ENCODE results near the gene PXMP2.

The PXMP2 gene

DNA sequence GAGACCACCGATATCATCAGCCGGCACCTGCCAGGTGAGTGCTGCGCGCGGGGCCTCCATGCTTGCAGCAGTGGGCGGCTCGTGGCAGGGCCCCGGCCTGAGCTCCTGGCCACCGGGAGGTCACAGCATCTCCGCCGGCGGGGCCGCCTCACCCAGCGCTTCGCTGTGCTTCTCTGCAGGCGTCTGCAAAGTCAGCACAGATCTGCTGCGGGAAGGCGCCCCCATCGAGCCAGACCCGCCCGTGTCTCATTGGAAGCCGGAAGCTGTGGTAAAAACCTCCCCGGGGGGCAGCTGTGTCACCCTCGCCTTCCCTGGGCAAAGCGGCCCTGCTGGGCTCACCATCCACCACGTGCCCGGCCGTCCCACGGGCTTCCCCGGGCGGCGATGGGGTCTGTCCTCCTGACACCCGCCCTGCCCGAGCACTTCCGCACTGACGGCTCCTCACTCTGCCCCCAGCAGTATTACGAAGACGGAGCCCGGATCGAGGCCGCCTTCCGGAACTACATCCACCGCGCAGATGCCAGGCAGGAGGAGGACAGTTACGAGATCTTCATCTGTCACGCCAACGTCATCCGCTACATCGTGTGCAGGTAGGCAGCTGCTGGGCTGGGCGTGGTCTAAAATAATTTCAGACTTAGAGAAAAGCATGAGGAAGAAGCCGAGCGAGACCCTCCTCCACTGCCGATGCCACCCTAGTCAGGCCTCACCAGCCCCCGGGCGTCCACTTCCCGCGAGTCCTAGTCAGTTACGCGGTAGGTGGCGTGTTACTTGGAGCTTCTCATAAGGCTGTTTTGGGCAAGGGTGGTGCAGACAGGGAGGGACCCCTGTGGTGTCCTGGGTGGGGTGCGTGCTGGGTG is 30.4 kb downstream of the PXMP2 start:
- H3K4me3 ChIP-seq (ENCODE audit: low read length), result no peak overlapping the region
- TF ChIP-seq, protein P1, sequence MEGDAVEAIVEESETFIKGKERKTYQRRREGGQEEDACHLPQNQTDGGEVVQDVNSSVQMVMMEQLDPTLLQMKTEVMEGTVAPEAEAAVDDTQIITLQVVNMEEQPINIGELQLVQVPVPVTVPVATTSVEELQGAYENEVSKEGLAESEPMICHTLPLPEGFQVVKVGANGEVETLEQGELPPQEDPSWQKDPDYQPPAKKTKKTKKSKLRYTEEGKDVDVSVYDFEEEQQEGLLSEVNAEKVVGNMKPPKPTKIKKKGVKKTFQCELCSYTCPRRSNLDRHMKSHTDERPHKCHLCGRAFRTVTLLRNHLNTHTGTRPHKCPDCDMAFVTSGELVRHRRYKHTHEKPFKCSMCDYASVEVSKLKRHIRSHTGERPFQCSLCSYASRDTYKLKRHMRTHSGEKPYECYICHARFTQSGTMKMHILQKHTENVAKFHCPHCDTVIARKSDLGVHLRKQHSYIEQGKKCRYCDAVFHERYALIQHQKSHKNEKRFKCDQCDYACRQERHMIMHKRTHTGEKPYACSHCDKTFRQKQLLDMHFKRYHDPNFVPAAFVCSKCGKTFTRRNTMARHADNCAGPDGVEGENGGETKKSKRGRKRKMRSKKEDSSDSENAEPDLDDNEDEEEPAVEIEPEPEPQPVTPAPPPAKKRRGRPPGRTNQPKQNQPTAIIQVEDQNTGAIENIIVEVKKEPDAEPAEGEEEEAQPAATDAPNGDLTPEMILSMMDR (conservative IDR thresholded peaks at IDR 0.05; ENCODE audit: low read length), result no peak
- no peak for DNase-seq (ENCODE audit: low read depth)

DNA sequence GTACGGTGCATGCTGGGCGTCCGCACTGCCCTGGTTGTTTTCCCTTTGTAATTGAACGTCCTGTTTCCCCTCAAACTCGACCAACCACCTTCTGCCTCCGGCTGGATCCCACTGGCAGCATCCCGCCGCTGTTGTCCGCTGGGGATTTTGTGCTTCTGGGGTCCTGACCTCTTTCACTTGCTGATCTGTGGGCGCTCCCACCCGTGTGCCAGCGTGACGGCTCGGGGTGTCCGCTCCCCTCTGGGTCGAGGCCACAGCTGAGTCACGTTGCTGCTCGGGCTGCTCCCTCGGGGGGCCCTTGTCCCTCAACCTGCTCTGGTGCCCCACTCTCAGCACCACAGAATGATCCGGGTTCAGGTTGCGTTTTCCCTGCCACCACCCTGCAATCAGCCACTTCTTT is 31.3 kb downstream of the PXMP2 start:
- TF ChIP-seq, protein P1 (conservative IDR thresholded peaks at IDR 0.05; ENCODE audit: low read length), result no peak
- no peak for DNase-seq (ENCODE audit: low read depth)
- H3K4me3 ChIP-seq (ENCODE audit: low read length), result no peak overlapping the region

DNA sequence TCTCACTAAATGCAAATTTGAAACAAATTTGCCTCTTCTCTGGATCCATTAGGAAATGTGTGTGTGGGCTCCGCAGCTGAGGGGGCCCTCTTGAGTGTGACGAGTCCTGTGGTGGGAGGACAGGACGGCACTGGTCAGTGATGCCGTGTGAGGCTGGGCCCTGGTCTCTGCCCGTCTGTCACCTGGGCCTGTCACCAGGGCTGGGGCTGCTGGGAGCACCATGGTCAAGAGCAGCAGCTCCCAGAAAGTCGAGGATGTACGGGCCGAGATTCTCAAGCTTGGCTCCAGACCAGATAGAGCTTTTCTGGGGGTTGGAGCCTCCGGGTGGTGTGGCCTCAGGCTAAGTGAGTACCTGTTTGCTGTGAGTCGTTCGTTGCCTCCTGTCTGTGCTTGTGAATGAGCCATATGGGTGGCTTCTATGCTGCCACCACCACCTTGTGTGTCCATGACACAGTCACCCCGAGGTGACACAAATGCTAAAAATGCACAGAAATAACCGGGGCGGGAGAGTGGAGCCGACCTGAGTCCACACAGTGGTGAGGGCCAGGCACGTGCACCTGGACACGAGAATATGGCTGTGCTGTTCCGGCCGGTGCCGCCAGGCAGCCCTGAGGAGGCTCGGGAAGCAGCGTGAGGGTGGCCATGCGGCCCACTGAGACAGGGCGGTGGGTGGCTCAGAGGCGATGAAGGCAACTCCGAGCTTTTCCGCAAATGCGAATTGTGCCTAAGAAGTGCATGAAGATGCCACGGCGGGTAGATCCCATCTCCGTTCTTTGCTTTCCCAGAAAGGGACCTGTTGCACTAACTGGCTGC is 32.0 kb downstream of the PXMP2 start:
- DNase-seq (ENCODE audit: low read depth), result no peak
- TF ChIP-seq, protein P1 (conservative IDR thresholded peaks at IDR 0.05; ENCODE audit: low read length), result no peak

DNA sequence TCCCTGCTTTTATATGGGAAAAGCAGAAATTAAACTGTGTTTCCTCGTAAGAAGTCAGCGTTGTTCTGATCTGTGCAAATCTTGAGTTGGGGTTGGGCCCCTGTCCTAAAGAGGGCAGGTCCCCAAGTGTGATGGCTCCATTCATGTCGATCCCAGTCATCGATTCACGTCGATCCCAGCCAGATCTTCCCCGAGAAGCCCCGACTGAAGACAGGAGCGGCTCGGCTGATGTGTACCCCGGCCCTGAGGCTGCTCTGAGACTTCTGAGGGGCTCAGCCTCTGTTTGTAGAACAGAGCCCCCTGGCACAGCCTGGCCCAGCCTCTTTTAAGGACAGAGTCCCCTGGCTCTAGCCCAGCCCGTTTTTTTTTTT is 32.6 kb downstream of the PXMP2 start:
- TF ChIP-seq, protein P1 (conservative IDR thresholded peaks at IDR 0.05; ENCODE audit: low read length), result no peak
- DNase-seq (ENCODE audit: low read depth), result no peak
- H3K4me3 ChIP-seq (ENCODE audit: low read length), result no peak overlapping the region

More for the DNA sequence above, 32.0 kb downstream of the PXMP2 start:
- no peak overlapping the region for H3K4me3 ChIP-seq (ENCODE audit: low read length)

DNA sequence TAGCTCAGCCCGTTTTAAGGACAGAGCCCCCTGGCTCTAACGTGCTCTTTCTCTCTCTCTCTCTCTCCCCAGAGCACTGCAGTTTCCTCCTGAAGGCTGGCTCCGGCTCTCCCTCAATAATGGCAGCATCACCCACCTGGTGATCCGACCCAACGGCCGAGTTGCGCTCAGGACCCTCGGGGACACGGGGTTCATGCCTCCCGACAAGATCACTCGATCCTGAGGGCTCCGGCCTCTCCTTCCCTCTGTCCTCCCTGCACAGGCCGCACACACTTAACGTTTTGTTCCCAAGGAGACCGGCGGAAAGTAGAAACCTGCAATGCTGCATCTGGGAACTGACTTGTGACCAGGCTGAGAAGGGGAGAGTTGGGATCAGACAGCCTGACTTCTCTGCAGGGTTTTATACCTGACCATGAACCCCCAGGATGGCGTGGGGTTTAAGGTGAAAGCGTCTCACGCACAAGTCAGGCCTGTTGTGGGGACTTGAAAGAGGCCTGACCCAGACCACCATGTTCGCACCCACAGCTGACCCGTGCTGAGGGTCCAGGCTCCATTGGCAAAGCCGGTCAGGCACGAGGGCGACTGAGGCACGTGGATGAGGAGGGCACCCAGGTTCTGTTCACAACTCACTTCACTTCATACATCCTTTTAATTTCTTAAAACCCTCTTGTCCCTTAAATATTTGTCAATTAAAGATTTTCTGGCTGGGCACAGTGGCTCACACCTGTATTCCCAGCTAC is 33.4 kb downstream of the PXMP2 start:
- TF ChIP-seq, protein P1 (conservative IDR thresholded peaks at IDR 0.05; ENCODE audit: low read length), result no peak
- H3K4me3 ChIP-seq (ENCODE audit: low read length), result no peak overlapping the region
- DNase-seq (ENCODE audit: low read depth), result no peak

DNA sequence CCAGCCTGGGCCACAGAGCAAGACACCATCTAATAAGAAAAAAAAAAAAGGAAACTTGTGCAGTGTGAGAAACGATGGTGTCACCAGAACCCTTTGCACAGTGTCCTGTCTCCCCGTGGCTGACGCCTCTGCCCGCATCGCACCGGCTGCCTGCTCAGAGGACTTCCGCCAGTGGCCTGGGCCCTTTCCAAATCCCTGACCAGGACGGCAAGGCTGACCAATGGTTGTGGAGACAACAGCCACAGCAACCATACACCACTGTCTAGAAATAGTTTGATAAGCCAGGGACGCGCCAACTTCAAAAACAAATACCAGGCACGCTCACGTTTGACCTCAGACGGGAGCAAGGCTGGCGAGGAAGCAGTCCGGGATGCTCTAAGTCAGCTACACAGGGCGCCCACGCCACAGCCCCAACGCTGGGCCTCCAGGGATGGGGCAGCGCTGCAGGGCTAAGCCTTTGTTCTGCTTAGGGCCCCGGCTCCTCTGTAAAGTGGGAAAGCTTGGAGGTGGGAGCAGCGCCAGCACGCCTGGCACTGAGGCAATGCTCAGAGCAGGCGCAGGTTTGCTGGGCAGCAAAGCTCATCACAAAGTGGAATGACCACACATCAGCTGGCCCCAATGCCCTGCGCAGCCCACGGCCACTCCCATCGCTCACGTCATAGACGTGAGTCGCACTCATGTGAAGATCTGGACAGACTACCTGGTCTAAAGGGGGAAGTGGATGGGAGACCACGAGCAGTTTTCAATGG is 35.8 kb downstream of the PXMP2 start:
- TF ChIP-seq, protein P1 (conservative IDR thresholded peaks at IDR 0.05; ENCODE audit: low read length), result no peak
- H3K4me3 ChIP-seq (ENCODE audit: low read length), result no peak overlapping the region
- no peak for DNase-seq (ENCODE audit: low read depth)

All from AG10803 (cell line).